GM23248 (cell line): Measurements from ENCODE around the gene TMEM266.

Source experiments
- EZH2 ChIP-seq: fragments of 200-600 bp; sonication (generic); IDR thresholded peaks from 2 replicates; pipeline ENCODE4 v1.6.1; 2018; ENCODE audit warnings: antibody characterized with exemption, mild to moderate bottlenecking; ENCODE audit not compliant: insufficient read depth, poor library complexity, severe bottlenecking
- EZH2phosphoT487 ChIP-seq: fragments of 200-600 bp; sonication (generic); IDR thresholded peaks from 2 replicates; pipeline ENCODE4 v1.6.1; 2018; ENCODE audit warnings: antibody characterized with exemption, moderate library complexity, mild to moderate bottlenecking, low read depth; ENCODE audit not compliant: insufficient read depth

DNA sequence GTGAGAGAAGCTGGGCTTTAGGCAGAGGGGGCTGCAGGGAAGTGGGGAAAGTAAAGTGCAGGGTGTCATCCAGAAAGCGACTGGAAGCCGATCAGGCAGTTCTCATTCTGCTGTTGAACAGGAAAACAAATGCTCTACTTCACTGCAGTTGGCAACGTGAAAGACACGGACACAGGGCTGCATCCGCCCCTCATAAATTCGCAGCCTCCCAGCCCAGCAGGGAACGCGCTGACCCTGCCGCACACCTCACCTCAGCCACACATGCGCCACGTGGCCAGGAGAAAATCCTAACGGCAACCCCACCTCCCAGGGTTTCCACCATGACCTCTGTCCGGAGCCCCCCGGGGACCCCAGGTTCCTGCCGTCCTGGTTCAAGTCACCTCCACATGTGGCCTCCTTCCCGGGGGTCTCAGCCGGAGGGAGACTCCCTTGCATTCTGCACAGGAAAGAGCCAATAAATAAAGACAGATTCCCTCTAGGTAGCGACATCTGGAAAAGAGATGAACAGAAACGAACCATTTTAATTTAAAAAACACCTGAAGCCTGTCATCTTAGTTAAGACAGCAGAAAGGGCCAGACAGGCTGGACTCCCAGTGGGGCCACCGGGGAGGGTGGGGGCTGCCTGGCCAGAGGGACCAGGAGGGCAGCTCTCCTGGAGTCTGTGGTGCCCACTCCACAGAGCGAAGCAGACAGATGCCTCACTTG, 118.7 kb downstream of the TMEM266 start:
- TF ChIP-seq EZH2phosphoT487 (no peak), EZH2 (no peak)
